Left renal pelvis (tissue), 4 donors: ENCODE measurements around the gene RWDD2A. TPM values are rescaled to one million over a fixed set of nuclear protein-coding genes. Genes with fewer than 3 reads are reported as not detected.

Experiments
- DNase-seq, 4 donors: peaks; one replicate each; pipeline ENCODE4 v3.0.0-alpha.2; 2013; ENCODE audit warnings: low read depth in 4 of 4, low spot score in 3 of 4
- polyA plus RNA-seq, 4 donors: library from polyadenylated mRNA; unstranded; fragments of 120-200 nt; gene quantifications; one replicate each; pipeline ENCODE4 v1.2.1, GENCODE V29; 2013; ENCODE audit not compliant: insufficient read length in 4 of 4

RWDD2A gene
- polyA plus RNA-seq, 4 donors: 6.9 to 7.6 (median 7.3) TPM

DNA sequence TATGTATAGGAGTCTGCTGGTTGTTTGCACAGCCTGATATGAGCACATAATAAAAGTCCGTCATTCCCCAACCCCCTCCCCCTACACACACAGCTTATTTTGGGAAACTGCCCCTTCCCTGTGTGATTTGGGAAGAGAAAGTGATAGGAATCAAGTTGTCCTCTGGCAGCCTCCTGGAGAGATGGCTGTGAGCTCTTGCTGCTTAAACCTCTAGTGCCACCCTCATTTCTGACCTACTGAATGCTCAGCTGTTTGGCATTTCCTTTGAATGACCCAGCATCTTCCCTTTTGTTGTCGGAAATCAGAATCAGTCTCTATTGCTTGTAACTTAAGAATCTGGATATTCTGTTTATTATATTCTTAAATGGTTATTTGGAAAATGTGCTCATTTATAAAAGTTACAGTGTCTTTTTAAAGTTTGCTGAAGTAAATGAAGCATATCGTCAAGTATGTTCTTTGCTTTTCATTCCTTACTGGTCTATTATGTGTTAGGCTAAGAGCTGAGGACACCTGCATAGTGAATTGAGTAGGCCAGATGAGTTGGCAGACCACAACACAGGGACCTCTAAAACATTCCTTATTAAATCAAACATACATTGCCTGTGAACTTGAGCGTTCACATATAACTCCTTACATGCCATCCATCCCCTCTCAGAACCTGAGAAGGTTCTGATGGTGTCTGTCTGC, 5.5 kb downstream of the RWDD2A start:
- DNase-seq: no peak

DNA sequence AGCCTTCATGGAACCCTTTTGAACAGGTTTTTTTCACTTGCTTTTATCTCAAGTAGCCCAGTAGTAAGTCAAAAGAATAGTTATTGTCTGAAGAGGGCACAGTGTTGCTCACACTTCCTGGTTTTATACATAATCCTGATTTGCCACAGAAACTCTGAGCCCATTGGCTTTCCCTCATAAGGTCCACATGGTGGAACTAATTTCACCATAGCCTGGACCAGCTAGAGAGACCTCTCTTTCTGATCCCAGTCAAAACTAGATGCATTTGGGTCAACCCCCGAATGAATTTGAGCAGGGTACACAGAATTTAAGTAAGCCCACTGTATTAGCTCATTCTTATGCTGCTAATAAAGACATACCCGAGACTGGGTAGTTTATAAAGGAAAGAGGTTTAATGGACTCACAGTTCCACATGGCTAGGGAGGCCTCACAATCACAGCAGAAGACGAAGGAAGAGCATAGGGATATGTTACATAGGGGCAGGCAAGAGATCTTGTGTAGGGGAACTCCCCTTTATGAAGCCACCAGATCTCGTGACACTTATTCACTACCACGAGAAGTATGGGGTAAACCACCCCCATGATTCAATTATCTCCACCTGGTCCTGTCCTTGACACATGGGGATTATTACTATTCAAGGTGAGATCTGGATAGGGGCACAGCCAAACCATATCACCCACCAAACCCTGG, 6.2 kb downstream of the RWDD2A start:
- DNase-seq: no peak

GRCh38 chr6:83199863-83200225, 6.7 kb downstream of the RWDD2A start:
- no peak for DNase-seq

DNA sequence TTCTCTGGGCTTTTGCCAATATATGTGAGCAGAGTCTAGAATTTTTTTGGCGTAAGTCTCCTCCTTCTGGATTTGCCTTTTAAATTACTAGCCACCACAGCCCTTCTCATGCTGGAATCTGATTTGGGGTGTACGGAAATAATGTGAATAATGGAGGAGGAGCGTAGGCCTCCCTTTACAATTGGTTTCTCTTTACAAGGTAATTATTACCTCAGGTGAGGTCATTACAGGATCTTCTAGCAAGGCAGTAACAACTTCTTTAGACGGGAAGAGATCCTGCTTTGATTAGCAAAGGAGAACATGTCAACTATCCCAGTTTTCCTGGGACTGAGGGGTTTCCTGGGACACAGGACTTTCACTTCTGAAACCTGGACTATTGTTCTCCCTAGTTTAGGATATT, 8.9 kb downstream of the RWDD2A start:
- no peak for DNase-seq

DNA sequence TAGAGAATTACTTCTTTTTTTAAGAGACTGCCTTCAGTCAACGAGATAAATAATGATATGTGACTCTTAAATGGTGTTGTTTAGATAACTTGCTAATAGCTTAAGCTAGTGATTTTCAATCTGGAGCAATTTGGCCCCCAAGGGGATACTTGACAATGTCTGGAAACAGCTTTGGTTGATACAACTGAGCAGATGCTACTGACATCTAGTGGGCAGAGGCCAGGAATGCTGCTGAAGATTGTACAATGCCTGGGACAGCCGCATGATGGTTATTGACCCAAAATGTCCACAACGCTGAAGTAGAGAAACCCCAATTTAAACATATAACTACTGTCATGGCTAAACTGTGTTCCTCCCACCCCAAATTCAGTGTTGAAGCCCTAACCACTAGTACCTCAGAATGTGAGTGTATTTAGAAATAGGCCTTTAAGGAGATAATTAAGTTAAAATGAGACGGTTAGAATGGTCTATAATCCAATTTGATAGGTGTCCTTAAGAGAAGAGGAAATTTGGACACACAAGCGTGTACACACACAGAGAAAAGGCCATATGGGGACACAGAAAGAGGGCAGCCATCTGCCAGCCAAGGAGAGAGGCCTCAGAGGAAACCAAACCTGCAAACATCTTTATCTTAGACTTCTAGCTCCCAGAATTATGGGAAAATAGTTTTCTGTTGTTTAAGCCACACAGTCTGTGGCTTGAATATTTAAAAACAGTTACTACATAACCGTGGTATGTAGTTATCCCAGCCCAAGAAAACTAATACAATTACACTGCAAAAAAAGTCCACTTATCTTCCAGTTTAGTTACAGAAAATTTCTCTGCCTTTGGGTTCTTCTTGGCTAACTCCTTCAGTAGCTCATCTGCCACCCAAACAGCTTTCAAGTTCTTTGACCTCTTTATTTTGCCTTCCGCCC, 22.2 kb downstream of the RWDD2A start:
- DNase-seq: peak in 1 of 4 donors; percentile 35

DNA sequence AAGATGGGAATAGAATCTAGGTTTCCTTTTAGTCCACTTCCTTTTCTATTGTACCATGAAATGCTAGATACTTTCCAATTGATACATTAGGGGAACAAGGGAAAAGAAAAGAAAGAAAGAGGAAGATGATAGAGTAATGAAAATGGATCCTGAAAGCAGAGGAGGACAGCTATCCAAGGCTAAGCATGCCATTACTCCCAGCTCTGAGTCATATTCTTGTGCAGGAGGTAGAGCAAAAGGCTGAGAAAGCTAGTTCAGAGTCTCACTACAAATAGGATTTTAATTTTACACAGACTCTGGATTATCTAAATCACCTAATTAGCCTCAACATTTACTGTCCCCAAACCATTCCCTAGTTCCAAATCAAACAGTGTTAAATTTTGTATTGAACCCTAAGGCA, 23.6 kb downstream of the RWDD2A start:
- no peak for DNase-seq

DNA sequence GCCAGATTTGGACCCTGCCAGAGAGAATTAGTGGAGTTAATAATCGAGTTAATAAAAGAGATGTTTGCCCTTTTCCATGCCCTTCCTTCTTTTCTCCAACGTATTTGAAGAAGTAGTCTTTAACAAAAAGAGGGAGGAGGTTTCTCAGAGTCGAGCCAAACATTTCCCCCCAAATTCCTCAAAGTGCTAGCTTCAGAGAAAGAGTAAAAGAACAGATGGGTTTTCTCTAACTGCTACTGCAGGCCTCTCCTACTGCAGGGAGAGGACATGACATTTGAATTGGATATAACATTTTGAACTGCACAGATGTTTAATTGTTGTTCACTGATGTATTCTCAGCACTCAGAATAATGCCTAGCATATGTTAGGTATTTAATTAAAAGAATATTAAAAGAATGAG, 25.5 kb downstream of the RWDD2A start:
- peak in 1 of 4 donors; percentile 16 for DNase-seq

GRCh38 chr6:83220121-83220520, 27.0 kb downstream of the RWDD2A start:
- no peak for DNase-seq

DNA sequence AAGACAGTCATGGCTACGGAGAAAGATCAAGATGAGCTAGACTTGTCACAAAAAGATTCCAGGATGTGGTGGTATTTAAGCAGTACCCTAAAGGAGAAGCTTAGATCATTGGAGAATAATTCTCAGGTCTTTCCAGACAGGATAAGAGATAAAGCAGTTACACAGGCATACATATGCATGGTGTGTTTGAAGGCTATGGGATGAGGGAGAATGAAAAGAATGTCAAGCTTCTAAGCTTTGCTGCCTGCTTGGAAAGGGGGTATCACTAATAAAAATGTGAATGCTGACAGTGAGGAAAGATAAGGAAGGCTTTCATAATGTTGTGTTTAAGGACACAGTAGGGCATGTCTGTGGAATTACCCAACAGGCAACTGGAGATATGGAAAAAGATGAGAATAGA, 28.1 kb downstream of the RWDD2A start:
- no peak for DNase-seq

- no peak for DNase-seq
Measured at GRCh38 chr6:83221889-83222479, 28.8 kb downstream of the RWDD2A start.

- no peak for DNase-seq
Measured at GRCh38 chr6:83226517-83226916, 33.4 kb downstream of the RWDD2A start.

DNA sequence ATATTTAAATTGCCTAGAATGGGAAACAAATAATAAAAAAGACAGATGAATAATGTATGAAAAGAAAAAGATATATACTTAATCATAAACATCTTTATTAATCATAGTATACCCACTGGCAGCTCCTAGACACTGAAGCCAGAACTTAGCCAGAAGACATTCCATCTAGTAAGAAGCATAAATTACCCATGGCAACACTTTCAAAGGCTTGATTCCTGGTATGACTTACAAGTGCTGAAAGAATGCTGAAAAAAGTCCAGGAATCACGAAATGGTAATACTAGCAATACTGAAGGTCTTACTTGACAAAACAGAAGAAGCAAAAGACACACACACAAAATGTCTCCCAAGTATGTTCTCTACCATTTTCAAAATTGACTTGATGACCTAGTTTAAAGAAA, 38.0 kb downstream of the RWDD2A start:
- DNase-seq: no peak

GRCh38 chr6:83247471-83247870, 54.3 kb downstream of the RWDD2A start:
- DNase-seq: no peak

Other genes starting within 250 kb of the RWDD2A start
- 10 to 100 TPM in 1 of 4 donors, 1 to 10 TPM in 3; 4.5 to 10.2 (median 8.4) TPM for gene UBE3D, start 127.5 kb upstream of the RWDD2A start, polyA plus RNA-seq
- 10 to 100 TPM; 25.0 to 41.0 (median 33.7) TPM for gene DOP1A, start 125.7 kb upstream of the RWDD2A start, polyA plus RNA-seq
- gene PGM3, start 92 bp upstream of the RWDD2A start, polyA plus RNA-seq: 10 to 100 TPM; 41.6 to 60.6 (median 49.9) TPM
- gene ME1, start 237.7 kb downstream of the RWDD2A start, polyA plus RNA-seq: 1 to 10 TPM; 2.3 to 4.3 (median 3.6) TPM